MCF 10A (cell line): ENCODE data around the gene E4F1. TPM values are rescaled to one million over a fixed set of nuclear protein-coding genes. Genes with fewer than 3 reads are reported as not detected.

Source experiments
- BruUV-seq: library from RNA; stranded (reverse); fragments of 400-500 nt; replicated peaks from 2 replicates; lab custom pipeline; 2021; lab: Mats Ljungman, UMichigan
- CTCF ChIA-PET: fragments of 300-600 bp; sonication (Branson Sonifier 250); formaldehyde crosslinking; extraction: SDS; loops from one replicate; lab custom pipeline; 2021; ENCODE audit warnings: antibody characterized with exemption, inconsistent platforms; lab: Yijun Ruan, JAX
- POLR2A ChIA-PET: fragments of 300-600, 350-650 bp; sonication (Branson Sonifier 250); formaldehyde crosslinking; extraction: SDS; loops from one replicate; lab custom pipeline; 2020; ENCODE audit warnings: antibody characterized with exemption, inconsistent platforms; lab: Yijun Ruan, JAX
- DNase-seq: peaks from one replicate; pipeline ENCODE4 v3.0.0-alpha.2; 2018; ENCODE audit not compliant: unreplicated experiment
- H3K27ac Mint-ChIP-seq: one replicate; pipeline ENCODE4 v1.8.0; 2022; ENCODE audit warnings: mild to moderate bottlenecking, low read depth, mixed read lengths; ENCODE audit not compliant: unreplicated experiment
- H3K27me3 Mint-ChIP-seq: one replicate; pipeline ENCODE4 v1.8.0; 2022; ENCODE audit warnings: mixed read lengths; ENCODE audit not compliant: insufficient read depth, unreplicated experiment
- H3K36me3 Mint-ChIP-seq: one replicate; pipeline ENCODE4 v1.8.0; 2022; ENCODE audit warnings: mild to moderate bottlenecking, moderate library complexity, mixed read lengths; ENCODE audit not compliant: insufficient read depth, unreplicated experiment
- H3K4me1 Mint-ChIP-seq: one replicate; pipeline ENCODE4 v1.8.0; 2022; ENCODE audit warnings: mixed read lengths; ENCODE audit not compliant: insufficient read depth, unreplicated experiment
- H3K4me3 Mint-ChIP-seq: one replicate; pipeline ENCODE4 v1.8.0; 2022; ENCODE audit warnings: mild to moderate bottlenecking, moderate library complexity, mixed read lengths; ENCODE audit not compliant: unreplicated experiment
- H3K9me3 Mint-ChIP-seq: one replicate; pipeline ENCODE4 v1.8.0; 2022; ENCODE audit warnings: mixed read lengths; ENCODE audit not compliant: unreplicated experiment
- intact Hi-C: fragments of 100-400 bp; cut with micrococcal nuclease; formaldehyde crosslinking; loops from 2 replicates; pipeline ENCODE4 v1.14.1; 2022
- total RNA-seq: library from RNA; stranded (reverse); gene quantifications from 2 replicates; pipeline ENCODE4 v1.2.3, GENCODE V29; 2022
- TF ChIP-seq, protein P1 (sequence below): fragments of 200-600 bp; IDR thresholded peaks from one replicate; pipeline ENCODE4 v1.8.0; 2022; ENCODE audit warnings: antibody characterized with exemption, mild to moderate bottlenecking; ENCODE audit not compliant: unreplicated experiment

Gene E4F1
- total RNA-seq, 1 experiment from 2014 or later, result 26.2 TPM

DNA sequence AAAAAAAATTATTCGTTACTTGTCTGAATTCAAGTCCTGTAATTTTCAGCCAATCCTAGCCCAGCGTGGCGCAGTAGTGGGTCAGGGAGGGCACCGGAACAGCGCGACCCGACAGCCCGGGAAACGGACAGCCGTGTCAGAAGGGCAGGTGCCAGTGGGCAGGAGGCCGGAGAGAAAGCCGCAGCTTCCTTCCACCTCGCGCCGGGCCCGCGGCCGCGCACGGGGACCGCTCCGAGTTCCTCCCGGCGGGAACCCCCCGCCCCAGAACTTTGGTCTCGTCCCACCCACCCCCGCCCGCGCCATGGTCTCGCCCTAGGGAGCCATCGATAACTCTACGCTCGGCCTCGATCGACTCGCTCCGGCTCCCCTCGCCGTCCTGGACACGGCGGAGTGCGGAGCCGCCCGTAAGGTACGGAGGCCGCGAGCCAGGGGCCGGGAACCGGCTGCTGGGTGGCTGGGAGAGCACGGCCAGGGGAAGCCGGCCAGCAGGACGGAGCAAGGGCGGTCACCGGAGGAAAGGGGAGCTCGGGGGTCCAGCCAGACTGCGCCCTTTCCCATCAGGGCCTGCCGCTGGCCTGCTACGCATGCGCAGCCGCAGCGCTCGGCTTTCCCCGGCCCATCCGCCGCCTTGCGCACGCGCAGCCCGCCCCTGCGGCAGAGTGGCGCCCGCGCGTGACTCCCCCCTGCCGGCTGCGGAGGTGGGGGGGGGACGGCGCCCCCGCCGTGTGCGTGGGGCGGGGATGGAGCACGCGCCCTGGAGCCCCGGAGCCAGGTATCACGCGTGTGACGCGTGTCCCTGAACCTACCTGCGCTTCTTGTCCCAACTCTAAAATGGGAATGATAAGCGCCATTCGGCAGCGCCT lies 18.1 kb upstream of the E4F1 start, which contains the start of gene MLST8:
Gene MLST8 (plus strand): TSS at position 351 of the 863 bp plus-strand sequence. CDS start 632 bp downstream, outside the sequence.
- peak; percentile 79 for DNase-seq
- ChIA-PET CTCF (interaction anchor here (0.6 to 1.6 kb wide), 2 partner anchors 10 to 24 kb away, joined by 3 to 6 read pairs; no protein-coding TSS in a partner anchor), POLR2A (interaction anchor here (0.7 to 4.0 kb wide), 19 partner anchors 9 to 273 kb away, joined by 3 to 27 read pairs (median 4); partner anchors contain the start of genes E4F1, ECI1, NTHL1 and PGP)
- H3K36me3 Mint-ChIP-seq, result peaks cover 30% of the 10 kb centered on the region
- peaks cover 15% of the 10 kb centered on the region for H3K4me1 Mint-ChIP-seq
- H3K4me3 Mint-ChIP-seq, result peak within 1 kb of the TSS; percentile 68
- intact Hi-C loops, result no loop called here
- TF ChIP-seq, protein P1, sequence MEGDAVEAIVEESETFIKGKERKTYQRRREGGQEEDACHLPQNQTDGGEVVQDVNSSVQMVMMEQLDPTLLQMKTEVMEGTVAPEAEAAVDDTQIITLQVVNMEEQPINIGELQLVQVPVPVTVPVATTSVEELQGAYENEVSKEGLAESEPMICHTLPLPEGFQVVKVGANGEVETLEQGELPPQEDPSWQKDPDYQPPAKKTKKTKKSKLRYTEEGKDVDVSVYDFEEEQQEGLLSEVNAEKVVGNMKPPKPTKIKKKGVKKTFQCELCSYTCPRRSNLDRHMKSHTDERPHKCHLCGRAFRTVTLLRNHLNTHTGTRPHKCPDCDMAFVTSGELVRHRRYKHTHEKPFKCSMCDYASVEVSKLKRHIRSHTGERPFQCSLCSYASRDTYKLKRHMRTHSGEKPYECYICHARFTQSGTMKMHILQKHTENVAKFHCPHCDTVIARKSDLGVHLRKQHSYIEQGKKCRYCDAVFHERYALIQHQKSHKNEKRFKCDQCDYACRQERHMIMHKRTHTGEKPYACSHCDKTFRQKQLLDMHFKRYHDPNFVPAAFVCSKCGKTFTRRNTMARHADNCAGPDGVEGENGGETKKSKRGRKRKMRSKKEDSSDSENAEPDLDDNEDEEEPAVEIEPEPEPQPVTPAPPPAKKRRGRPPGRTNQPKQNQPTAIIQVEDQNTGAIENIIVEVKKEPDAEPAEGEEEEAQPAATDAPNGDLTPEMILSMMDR, result peak; percentile 13
- no TSS peak for BruUV-seq
- no peaks in the 10 kb centered on the region for H3K9me3 Mint-ChIP-seq
- no peaks in the 10 kb centered on the region for H3K27me3 Mint-ChIP-seq
- H3K27ac Mint-ChIP-seq, result peak within 1 kb of the TSS; percentile 69

DNA sequence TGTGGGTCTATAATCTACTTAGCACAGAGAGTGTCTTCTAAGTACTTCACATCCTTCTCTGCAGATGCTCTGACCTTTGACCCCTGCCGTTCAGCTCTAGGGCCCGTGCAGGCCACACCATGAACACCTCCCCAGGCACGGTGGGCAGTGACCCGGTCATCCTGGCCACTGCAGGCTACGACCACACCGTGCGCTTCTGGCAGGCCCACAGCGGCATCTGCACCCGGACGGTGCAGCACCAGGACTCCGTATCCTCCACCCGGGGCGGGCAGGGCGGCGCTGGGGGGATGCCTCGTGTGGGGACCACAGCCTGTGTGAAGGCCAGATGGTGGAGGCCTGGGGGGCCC lies 17.5 kb upstream of the E4F1 start:
- Mint-ChIP-seq H3K4me1 (peaks cover 15% of the 10 kb centered on the region), H3K9me3 (no peaks in the 10 kb centered on the region), H3K27ac (peak overlapping the region; percentile 63), H3K27me3 (no peaks in the 10 kb centered on the region), H3K36me3 (peaks cover 33% of the 10 kb centered on the region), H3K4me3 (peak overlapping the region; percentile 68)
- ChIA-PET POLR2A (interaction anchor here (0.7 to 4.0 kb wide), 12 partner anchors 8 to 272 kb away, joined by 3 to 27 read pairs (median 5); partner anchors contain the start of genes E4F1, ECI1, PGP and TRAF7), CTCF (interaction anchor here (0.6 kb wide), 1 partner anchor 24 kb away, joined by 3 read pairs; no protein-coding TSS in a partner anchor)
- TF ChIP-seq, protein P1, result no peak
- BruUV-seq, result no TSS peak
- no peak for DNase-seq
- intact Hi-C loops, result no loop called here

DNA sequence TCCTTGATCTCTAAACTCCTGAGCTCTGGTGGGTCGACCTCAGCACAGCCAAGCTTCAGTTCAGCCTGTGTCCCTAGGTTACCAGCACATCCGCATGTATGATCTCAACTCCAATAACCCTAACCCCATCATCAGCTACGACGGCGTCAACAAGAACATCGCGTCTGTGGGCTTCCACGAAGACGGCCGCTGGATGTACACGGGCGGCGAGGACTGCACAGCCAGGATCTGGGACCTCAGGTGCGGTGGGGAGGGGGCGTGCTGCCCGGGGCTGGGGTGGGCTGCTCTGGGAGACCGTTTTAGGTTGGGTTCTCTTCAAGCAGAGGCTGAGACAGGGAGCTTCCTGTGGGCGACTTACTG lies 17.0 kb upstream of the E4F1 start:
- no peak for DNase-seq
- BruUV-seq, result no TSS peak
- H3K36me3 Mint-ChIP-seq, result peaks cover 33% of the 10 kb centered on the region
- H3K4me3 Mint-ChIP-seq, result peak overlapping the region; percentile 68
- POLR2A ChIA-PET, result interaction anchor here (1.1 to 4.0 kb wide), 8 partner anchors 8 to 51 kb away, joined by 3 to 27 read pairs (median 8); partner anchors contain the start of genes ECI1, PGP and TRAF7
- peak overlapping the region; percentile 63 for H3K27ac Mint-ChIP-seq
- no peaks in the 10 kb centered on the region for H3K9me3 Mint-ChIP-seq
- peaks cover 15% of the 10 kb centered on the region for H3K4me1 Mint-ChIP-seq
- H3K27me3 Mint-ChIP-seq, result no peaks in the 10 kb centered on the region
- intact Hi-C loops, result no loop called here
- TF ChIP-seq, protein P1, result no peak
- CTCF ChIA-PET, result interaction anchor here (0.5 to 1.3 kb wide), 4 partner anchors 46 to 309 kb away, joined by 3 to 4 read pairs (median 3); no protein-coding TSS in a partner anchor
